ENCODE data around the gene FUT4.

The FUT4 gene

GRCh38 chr11:94533696-94534630 lies 9.8 kb upstream of the FUT4 start:
- no peaks in the 10 kb centered on the region for H3K9me3 ChIP-seq (ENCODE audit: insufficient read depth, low read length)
- no peaks in the 10 kb centered on the region for H3K4me1 ChIP-seq (ENCODE audit: insufficient read depth, insufficient read length)
- TF ChIP-seq SUZ12 (IDR thresholded peaks at IDR 0.05; ENCODE audit: extremely low read depth, insufficient read depth, insufficient read length) (no peak), YY1 (IDR thresholded peaks at IDR 0.05; ENCODE audit: insufficient read depth, insufficient read length) (no peak), ZNF274 (IDR thresholded peaks at IDR 0.05; ENCODE audit: low read depth, low read length) (no peak)
- DNase-seq (ENCODE audit: low read depth, low spot score) = no peak
- H3K4me3 ChIP-seq (ENCODE audit: insufficient read length, low read depth) = no peak overlapping the region
- H3K9ac ChIP-seq (ENCODE audit: insufficient read length, low read depth) = no peak overlapping the region
- no peaks in the 10 kb centered on the region for H3K36me3 ChIP-seq (ENCODE audit: insufficient read depth, insufficient read length, low read length)
- H3K27me3 ChIP-seq (ENCODE audit: insufficient read depth, insufficient read length) = no peaks in the 10 kb centered on the region

DNA sequence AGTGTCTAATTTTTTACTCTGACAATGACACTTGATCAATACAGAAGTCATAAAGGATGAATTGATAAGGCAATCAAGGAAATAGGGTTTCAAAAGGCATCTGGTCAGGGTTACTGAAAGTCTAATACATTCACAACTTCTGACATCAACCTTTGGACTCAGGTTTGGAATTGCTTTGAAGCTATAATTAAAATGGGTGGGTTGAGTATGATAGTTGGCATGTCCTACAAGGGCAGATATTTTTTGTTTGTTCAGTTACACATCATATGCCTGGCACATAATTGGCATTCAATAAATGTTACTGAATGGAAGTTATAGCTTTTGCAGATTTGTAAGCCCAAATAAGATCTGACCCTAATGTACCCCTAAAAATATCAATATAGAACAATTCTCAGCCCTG lies 7.3 kb upstream of the FUT4 start:
- no peaks in the 10 kb centered on the region for H3K36me3 ChIP-seq (ENCODE audit: insufficient read depth, insufficient read length, low read length)
- no peak overlapping the region for H3K9ac ChIP-seq (ENCODE audit: insufficient read length, low read depth)
- no peaks in the 10 kb centered on the region for H3K27me3 ChIP-seq (ENCODE audit: insufficient read depth, insufficient read length)
- no peaks in the 10 kb centered on the region for H3K4me1 ChIP-seq (ENCODE audit: insufficient read depth, insufficient read length)
- H3K4me3 ChIP-seq (ENCODE audit: insufficient read length, low read depth) = no peak overlapping the region
- no peak for TF ChIP-seq ZNF274 (IDR thresholded peaks at IDR 0.05; ENCODE audit: low read depth, low read length)
- no peak for TF ChIP-seq SUZ12 (IDR thresholded peaks at IDR 0.05; ENCODE audit: extremely low read depth, insufficient read depth, insufficient read length)
- TF ChIP-seq YY1 (IDR thresholded peaks at IDR 0.05; ENCODE audit: insufficient read depth, insufficient read length) = no peak
- no peaks in the 10 kb centered on the region for H3K9me3 ChIP-seq (ENCODE audit: insufficient read depth, low read length)
- no peak for DNase-seq (ENCODE audit: low read depth, low spot score)

GRCh38 chr11:94537031-94537600 lies 6.6 kb upstream of the FUT4 start:
- no peaks in the 10 kb centered on the region for H3K4me1 ChIP-seq (ENCODE audit: insufficient read depth, insufficient read length)
- TF ChIP-seq ZNF274 (IDR thresholded peaks at IDR 0.05; ENCODE audit: low read depth, low read length) (no peak), YY1 (IDR thresholded peaks at IDR 0.05; ENCODE audit: insufficient read depth, insufficient read length) (no peak), SUZ12 (IDR thresholded peaks at IDR 0.05; ENCODE audit: extremely low read depth, insufficient read depth, insufficient read length) (no peak)
- H3K9me3 ChIP-seq (ENCODE audit: insufficient read depth, low read length) = no peaks in the 10 kb centered on the region
- DNase-seq (ENCODE audit: low read depth, low spot score) = no peak
- no peak overlapping the region for H3K4me3 ChIP-seq (ENCODE audit: insufficient read length, low read depth)
- no peak overlapping the region for H3K9ac ChIP-seq (ENCODE audit: insufficient read length, low read depth)
- no peaks in the 10 kb centered on the region for H3K36me3 ChIP-seq (ENCODE audit: insufficient read depth, insufficient read length, low read length)
- no peaks in the 10 kb centered on the region for H3K27me3 ChIP-seq (ENCODE audit: insufficient read depth, insufficient read length)

- H3K27me3 ChIP-seq (ENCODE audit: insufficient read depth, insufficient read length) = no peaks in the 10 kb centered on the region
- no peaks in the 10 kb centered on the region for H3K36me3 ChIP-seq (ENCODE audit: insufficient read depth, insufficient read length, low read length)
- H3K4me1 ChIP-seq (ENCODE audit: insufficient read depth, insufficient read length) = no peaks in the 10 kb centered on the region
- no peaks in the 10 kb centered on the region for H3K9me3 ChIP-seq (ENCODE audit: insufficient read depth, low read length)
- DNase-seq (ENCODE audit: low read depth, low spot score) = no peak
- no peak for TF ChIP-seq SUZ12 (IDR thresholded peaks at IDR 0.05; ENCODE audit: extremely low read depth, insufficient read depth, insufficient read length)
- no peak for TF ChIP-seq ZNF274 (IDR thresholded peaks at IDR 0.05; ENCODE audit: low read depth, low read length)
- TF ChIP-seq YY1 (IDR thresholded peaks at IDR 0.05; ENCODE audit: insufficient read depth, insufficient read length) = no peak
- H3K4me3 ChIP-seq (ENCODE audit: insufficient read length, low read depth) = no peak overlapping the region
- H3K9ac ChIP-seq (ENCODE audit: insufficient read length, low read depth) = no peak overlapping the region
Measured at GRCh38 chr11:94539420-94539819, 4.3 kb upstream of the FUT4 start.

DNA sequence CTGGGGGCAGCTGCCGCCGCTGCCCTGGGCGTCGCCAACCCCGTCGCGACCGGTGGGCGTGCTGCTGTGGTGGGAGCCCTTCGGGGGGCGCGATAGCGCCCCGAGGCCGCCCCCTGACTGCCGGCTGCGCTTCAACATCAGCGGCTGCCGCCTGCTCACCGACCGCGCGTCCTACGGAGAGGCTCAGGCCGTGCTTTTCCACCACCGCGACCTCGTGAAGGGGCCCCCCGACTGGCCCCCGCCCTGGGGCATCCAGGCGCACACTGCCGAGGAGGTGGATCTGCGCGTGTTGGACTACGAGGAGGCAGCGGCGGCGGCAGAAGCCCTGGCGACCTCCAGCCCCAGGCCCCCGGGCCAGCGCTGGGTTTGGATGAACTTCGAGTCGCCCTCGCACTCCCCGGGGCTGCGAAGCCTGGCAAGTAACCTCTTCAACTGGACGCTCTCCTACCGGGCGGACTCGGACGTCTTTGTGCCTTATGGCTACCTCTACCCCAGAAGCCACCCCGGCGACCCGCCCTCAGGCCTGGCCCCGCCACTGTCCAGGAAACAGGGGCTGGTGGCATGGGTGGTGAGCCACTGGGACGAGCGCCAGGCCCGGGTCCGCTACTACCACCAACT lies 1.0 kb downstream of the FUT4 start:
- H3K4me1 ChIP-seq (ENCODE audit: insufficient read depth, insufficient read length) = no peaks in the 10 kb centered on the region
- H3K9me3 ChIP-seq (ENCODE audit: insufficient read depth, low read length) = no peaks in the 10 kb centered on the region
- DNase-seq (ENCODE audit: low read depth, low spot score) = no peak
- H3K9ac ChIP-seq (ENCODE audit: insufficient read length, low read depth) = peak overlapping the region; percentile 74
- TF ChIP-seq SUZ12 (IDR thresholded peaks at IDR 0.05; ENCODE audit: extremely low read depth, insufficient read depth, insufficient read length) = no peak
- H3K27me3 ChIP-seq (ENCODE audit: insufficient read depth, insufficient read length) = no peaks in the 10 kb centered on the region
- H3K36me3 ChIP-seq (ENCODE audit: insufficient read depth, insufficient read length, low read length) = peaks cover 3% of the 10 kb centered on the region
- H3K4me3 ChIP-seq (ENCODE audit: insufficient read length, low read depth) = peak overlapping the region; percentile 56

DNA sequence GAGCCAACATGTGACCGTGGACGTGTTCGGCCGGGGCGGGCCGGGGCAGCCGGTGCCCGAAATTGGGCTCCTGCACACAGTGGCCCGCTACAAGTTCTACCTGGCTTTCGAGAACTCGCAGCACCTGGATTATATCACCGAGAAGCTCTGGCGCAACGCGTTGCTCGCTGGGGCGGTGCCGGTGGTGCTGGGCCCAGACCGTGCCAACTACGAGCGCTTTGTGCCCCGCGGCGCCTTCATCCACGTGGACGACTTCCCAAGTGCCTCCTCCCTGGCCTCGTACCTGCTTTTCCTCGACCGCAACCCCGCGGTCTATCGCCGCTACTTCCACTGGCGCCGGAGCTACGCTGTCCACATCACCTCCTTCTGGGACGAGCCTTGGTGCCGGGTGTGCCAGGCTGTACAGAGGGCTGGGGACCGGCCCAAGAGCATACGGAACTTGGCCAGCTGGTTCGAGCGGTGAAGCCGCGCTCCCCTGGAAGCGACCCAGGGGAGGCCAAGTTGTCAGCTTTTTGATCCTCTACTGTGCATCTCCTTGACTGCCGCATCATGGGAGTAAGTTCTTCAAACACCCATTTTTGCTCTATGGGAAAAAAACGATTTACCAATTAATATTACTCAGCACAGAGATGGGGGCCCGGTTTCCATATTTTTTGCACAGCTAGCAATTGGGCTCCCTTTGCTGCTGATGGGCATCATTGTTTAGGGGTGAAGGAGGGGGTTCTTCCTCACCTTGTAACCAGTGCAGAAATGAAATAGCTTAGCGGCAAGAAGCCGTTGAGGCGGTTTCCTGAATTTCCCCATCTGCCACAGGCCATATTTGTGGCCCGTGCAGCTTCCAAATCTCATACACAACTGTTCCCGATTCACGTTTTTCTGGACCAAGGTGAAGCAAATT lies 1.8 kb downstream of the FUT4 start:
- H3K9ac ChIP-seq (ENCODE audit: insufficient read length, low read depth) = peak overlapping the region; percentile 74
- H3K4me1 ChIP-seq (ENCODE audit: insufficient read depth, insufficient read length) = no peaks in the 10 kb centered on the region
- H3K36me3 ChIP-seq (ENCODE audit: insufficient read depth, insufficient read length, low read length) = peaks cover 3% of the 10 kb centered on the region
- no peak for DNase-seq (ENCODE audit: low read depth, low spot score)
- TF ChIP-seq YY1 (IDR thresholded peaks at IDR 0.05; ENCODE audit: insufficient read depth, insufficient read length) (no peak), SUZ12 (IDR thresholded peaks at IDR 0.05; ENCODE audit: extremely low read depth, insufficient read depth, insufficient read length) (no peak), ZNF274 (IDR thresholded peaks at IDR 0.05; ENCODE audit: low read depth, low read length) (no peak)
- no peaks in the 10 kb centered on the region for H3K9me3 ChIP-seq (ENCODE audit: insufficient read depth, low read length)
- no peaks in the 10 kb centered on the region for H3K27me3 ChIP-seq (ENCODE audit: insufficient read depth, insufficient read length)
- peak overlapping the region; percentile 56 for H3K4me3 ChIP-seq (ENCODE audit: insufficient read length, low read depth)
